ENCODE data around the gene PLEKHM1. TPM values are rescaled to one million over a fixed set of nuclear protein-coding genes. Genes with fewer than 3 reads are reported as not detected.

PLEKHM1 gene
- total RNA-seq, 4 donors from 2014 or later, result 44.0 to 68.9 (median 53.2) TPM

DNA sequence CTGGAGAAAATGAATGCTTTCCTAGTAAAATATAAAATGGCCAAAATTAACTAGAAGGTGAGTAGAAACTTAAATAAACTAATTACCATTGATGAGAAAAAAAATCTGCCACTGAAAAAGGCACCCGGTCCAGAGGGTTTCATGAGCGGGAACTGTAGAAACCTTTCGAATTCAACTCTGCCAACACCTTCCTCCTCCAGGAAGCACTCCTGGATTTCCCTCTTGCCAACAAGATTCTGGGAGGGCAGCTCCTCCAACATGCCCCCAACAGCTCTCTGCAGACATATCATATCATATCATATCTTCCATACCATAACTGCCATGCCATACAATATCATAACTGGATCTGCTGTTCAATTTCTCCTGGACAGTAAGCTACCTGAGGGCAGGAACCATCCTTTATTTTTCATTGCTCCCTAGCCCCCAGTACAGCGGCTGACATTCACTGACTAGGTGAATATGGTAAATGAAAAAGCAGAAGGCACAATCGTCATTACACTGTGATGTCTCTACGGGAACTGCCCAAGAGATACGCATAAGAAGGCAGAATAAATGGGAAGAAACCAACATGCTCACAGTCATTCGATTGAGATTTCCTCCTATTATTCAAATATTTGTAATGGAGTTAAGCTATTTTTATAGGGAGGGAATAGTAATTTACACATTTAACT lies 67.1 kb downstream of the PLEKHM1 start:
- ATAC-seq (ENCODE audit: low FRiP score) (no peak), DNase-seq (ENCODE audit: low spot score) (no peak)
- TF ChIP-seq, protein P1, sequence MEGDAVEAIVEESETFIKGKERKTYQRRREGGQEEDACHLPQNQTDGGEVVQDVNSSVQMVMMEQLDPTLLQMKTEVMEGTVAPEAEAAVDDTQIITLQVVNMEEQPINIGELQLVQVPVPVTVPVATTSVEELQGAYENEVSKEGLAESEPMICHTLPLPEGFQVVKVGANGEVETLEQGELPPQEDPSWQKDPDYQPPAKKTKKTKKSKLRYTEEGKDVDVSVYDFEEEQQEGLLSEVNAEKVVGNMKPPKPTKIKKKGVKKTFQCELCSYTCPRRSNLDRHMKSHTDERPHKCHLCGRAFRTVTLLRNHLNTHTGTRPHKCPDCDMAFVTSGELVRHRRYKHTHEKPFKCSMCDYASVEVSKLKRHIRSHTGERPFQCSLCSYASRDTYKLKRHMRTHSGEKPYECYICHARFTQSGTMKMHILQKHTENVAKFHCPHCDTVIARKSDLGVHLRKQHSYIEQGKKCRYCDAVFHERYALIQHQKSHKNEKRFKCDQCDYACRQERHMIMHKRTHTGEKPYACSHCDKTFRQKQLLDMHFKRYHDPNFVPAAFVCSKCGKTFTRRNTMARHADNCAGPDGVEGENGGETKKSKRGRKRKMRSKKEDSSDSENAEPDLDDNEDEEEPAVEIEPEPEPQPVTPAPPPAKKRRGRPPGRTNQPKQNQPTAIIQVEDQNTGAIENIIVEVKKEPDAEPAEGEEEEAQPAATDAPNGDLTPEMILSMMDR (IDR thresholded peaks at IDR 0.05), result no peak

DNA sequence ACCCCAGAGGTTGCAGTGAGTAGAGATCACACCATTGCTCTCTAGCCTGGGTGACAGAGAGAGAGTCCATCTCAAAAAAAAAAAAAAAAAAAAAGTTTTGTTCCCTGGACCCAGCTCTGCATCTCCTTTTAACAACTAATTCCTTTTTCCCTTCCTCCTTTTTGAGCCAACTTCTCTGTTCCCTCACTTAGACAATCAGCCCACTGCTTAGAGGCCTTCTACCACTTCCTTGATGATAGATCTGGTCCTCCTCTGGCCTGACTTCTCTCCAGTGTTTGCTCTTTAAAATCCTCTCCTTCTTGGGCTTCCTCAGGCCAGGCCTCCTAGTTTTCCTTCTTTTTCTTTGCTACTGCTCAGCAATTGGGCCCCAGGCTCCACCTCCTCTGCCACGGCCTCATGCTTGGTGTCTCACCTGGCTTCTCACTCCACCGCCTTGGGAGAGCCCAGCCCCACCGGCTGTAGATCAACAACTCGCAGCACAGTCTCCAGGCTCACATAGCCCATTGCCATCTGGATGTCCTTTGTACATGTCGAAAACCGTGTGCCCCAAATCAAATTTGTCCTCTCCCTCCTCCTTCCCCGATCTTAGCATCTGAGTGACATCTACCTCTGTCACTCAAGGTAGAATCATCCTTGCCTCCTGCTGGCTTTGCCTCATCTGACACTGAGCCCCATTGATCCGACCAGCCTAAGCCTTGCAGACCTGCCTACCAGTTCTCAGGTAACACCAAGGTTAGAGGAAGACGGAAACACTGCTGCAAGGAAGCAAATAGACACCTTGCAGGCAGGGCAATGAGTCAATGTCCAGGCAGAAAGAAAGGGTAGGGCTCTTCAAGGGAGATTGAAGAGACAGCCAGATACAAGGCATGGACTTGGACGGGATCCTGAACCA lies 75.3 kb downstream of the PLEKHM1 start:
- no peak for ATAC-seq (ENCODE audit: low FRiP score)
- TF ChIP-seq, protein P1 (IDR thresholded peaks at IDR 0.05), result no peak
- no peak for DNase-seq (ENCODE audit: low spot score)

DNA sequence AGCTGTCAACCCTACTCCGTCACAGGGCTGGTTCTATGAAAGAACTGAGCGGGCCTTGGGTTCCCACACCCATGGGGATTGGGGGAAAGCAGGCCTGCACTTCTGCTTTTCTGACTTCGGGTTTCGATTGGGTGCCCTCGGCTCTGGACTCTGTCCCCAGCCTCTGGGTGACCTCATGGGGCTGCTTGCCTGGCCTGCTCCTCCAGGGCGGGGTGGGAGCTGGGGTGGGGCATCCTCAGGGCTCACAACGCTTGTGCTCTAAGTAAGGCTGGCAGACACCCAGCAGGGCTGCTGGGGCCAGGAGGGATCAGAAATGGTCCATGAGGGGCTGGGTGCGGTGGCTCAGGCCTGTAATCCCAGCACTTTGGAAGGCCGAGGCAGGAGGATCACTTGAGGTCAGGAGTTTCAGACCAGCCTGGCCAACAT lies 77.0 kb downstream of the PLEKHM1 start:
- TF ChIP-seq, protein P1 (IDR thresholded peaks at IDR 0.05), result no peak
- ATAC-seq (ENCODE audit: low FRiP score), result no peak
- DNase-seq (ENCODE audit: low spot score), result no peak

DNA sequence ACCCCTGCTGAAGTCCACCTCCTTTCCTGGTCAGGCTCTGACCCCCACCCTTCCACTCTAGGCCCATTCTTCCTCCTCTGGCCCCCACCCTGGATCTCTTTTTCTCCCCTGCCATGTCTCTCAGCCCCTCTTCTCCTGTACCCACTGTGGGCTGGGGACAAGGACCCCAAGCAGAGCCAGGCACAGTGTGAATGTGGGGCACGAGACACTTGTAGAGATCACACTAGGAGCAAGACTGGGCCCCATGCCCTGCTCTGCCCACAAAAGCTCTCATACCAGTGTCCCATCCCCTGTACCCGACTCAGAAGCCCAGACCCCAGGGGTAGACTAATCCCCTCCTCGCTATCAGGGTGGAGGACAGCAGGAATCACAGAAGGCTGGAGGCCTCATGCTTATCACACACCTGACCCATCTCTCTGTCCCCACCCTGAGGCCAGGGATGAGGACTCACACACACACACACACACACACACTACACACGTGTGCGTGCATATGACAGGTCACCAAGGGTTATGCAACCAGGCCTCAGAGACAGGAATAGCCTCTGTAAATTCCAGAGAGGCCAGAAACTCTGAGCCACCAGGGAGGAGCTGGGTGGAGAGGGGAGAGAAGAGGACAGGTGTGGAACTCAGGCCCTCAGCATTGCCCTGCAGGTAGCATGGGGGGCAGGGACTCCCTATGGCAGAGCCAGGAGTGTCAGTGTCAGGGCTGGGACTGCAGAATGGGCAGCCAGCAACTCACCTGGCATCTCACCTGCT lies 79.0 kb downstream of the PLEKHM1 start:
- TF ChIP-seq, protein P1 (IDR thresholded peaks at IDR 0.05), result no peak
- DNase-seq (ENCODE audit: low spot score) (no peak), ATAC-seq (ENCODE audit: low FRiP score) (no peak)

DNA sequence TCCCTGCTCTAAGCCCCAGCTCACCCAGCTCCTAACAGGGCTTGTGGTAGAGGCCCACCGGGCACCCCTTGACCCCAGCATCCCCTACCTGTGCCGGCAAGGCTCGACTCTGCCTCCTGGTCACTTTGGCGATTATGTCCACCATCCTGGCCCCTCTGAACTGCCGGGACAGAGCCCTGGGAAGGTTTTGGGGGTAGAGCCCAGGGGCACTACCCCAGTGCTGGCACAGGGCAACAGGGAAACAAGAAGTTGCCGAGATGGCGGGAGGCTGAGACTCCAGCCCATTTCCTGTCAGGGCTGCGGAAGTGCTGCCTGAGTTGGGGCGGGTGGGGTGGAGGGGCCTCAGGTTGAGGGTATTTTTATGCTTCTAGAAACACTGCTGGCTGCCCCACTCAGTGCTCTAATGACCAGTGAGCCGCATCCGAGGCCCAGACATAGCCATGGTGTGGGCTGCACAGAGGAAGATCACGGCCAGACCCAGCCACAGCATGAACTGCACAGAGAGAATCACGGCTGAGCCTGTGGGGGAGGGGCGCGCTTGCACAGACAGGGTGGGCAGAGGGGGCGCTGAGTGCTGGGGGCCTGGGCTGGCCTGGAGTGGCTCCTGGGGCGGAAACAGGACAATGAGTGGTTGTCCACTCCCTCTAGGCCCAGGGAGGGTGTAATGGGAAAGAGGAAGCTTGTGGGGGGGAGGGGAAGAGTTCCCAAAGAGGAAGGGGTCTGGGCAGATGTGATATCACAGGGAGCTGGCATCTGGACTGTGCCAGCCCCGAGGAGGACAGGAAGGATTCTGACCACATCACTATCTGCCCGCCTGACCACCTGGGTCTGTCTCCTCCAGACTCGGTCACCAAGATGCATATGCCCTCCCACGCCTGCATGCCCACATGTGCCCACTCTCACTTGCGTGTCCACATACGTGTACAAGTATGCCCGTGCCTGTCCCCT lies 80.1 kb downstream of the PLEKHM1 start:
- no peak for ATAC-seq (ENCODE audit: low FRiP score)
- no peak for DNase-seq (ENCODE audit: low spot score)
- TF ChIP-seq, protein P1 (IDR thresholded peaks at IDR 0.05), result no peak

DNA sequence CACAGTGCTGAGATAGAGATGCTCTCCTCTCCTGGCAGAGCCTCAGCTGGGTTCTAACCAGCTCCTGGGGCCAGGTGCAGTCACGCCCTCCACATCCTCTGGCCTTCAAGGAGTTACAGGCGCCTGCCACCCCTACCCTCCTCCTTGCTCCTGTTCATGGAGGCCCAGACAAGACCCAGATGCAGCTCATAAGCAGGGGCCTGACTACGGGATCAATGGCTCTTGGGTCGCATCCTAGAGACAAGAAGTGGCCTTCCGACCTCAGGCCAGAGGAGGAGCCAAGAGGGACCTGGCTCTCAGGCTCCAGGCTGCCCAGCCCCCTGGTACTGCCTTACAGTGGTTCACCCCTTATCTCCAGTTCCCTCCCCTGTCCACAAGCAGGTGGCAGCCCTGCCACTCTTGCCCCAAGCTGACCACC lies 80.9 kb downstream of the PLEKHM1 start:
- TF ChIP-seq, protein P1 (IDR thresholded peaks at IDR 0.05), result no peak
- no peak for ATAC-seq (ENCODE audit: low FRiP score)
- no peak for DNase-seq (ENCODE audit: low spot score)

Measured in omental fat pad (tissue), 4 donors.